CD4-positive, alpha-beta T cell treated with Interleukin-4 for 4 hours (primary cell): ENCODE results near the gene KCNH5.

Experiments
- DNase-seq: peaks from one replicate; pipeline ENCODE4 v3.0.0-alpha.2; 2020

Gene KCNH5

GRCh38 chr14:63045234-63045611 is at the start of gene KCNH5:
Gene KCNH5 (minus strand): TSS chr14:63045458. CDS start chr14:63045186, 272 bp downstream.
- no peak for DNase-seq

GRCh38 chr14:63091394-63091996 is 46.2 kb upstream of the KCNH5 start:
- no peak for DNase-seq

- DNase-seq = no peak
Measured at GRCh38 chr14:63088865-63089264, 43.6 kb upstream of the KCNH5 start.

GRCh38 chr14:63078569-63078968 is 33.3 kb upstream of the KCNH5 start:
- no peak for DNase-seq

GRCh38 chr14:63076488-63076887 is 31.2 kb upstream of the KCNH5 start:
- DNase-seq = no peak

GRCh38 chr14:63055631-63056030 is 10.4 kb upstream of the KCNH5 start:
- DNase-seq = no peak

GRCh38 chr14:63051992-63052391 is 6.7 kb upstream of the KCNH5 start:
- no peak for DNase-seq

- no peak for DNase-seq
Measured at GRCh38 chr14:63051301-63051700, 6.0 kb upstream of the KCNH5 start.

GRCh38 chr14:63050694-63051093 is 5.4 kb upstream of the KCNH5 start:
- no peak for DNase-seq

GRCh38 chr14:63046339-63047268 is 1.3 kb upstream of the KCNH5 start:
- DNase-seq = no peak

GRCh38 chr14:63045612-63046320 is 508 bp upstream of the KCNH5 start:
- no peak for DNase-seq

- no peak for DNase-seq
Measured at GRCh38 chr14:63039866-63040265, 5.4 kb downstream of the KCNH5 start.

GRCh38 chr14:63032641-63033040 is 12.6 kb downstream of the KCNH5 start:
- no peak for DNase-seq

GRCh38 chr14:63032076-63032475 is 13.2 kb downstream of the KCNH5 start:
- DNase-seq = no peak

- no peak for DNase-seq
Measured at GRCh38 chr14:63030113-63030512, 15.1 kb downstream of the KCNH5 start.

GRCh38 chr14:63027719-63028118 is 17.5 kb downstream of the KCNH5 start:
- no peak for DNase-seq

- no peak for DNase-seq
Measured at GRCh38 chr14:63026491-63026890, 18.8 kb downstream of the KCNH5 start.

GRCh38 chr14:63014621-63015020 is 30.6 kb downstream of the KCNH5 start:
- DNase-seq = no peak

GRCh38 chr14:63012171-63012570 is 33.1 kb downstream of the KCNH5 start:
- DNase-seq = no peak

GRCh38 chr14:63011623-63012022 is 33.6 kb downstream of the KCNH5 start:
- no peak for DNase-seq

- no peak for DNase-seq
Measured at GRCh38 chr14:63009495-63009894, 35.8 kb downstream of the KCNH5 start.

- DNase-seq = no peak
Measured at GRCh38 chr14:63006531-63006930, 38.7 kb downstream of the KCNH5 start.

GRCh38 chr14:62994096-62994495 is 51.2 kb downstream of the KCNH5 start:
- DNase-seq = no peak

- DNase-seq = no peak
Measured at GRCh38 chr14:62988967-62989366, 56.3 kb downstream of the KCNH5 start.
